Neural cell (in vitro differentiated cells): ENCODE results near the gene SLC22A3. TPM values are rescaled to one million over a fixed set of nuclear protein-coding genes. Genes with fewer than 3 reads are reported as not detected.

ENCODE experiments used
- H2AFZ ChIP-seq: fragments of 200-600, 300-800 bp; sonication (generic), shearing (Covaris generic); 2 replicates; pipeline ENCODE4 v1.6.0; 2014; ENCODE audit warnings: low read depth, mild to moderate bottlenecking, antibody characterized with exemption, low read length, moderate library complexity
- H3F3A ChIP-seq: fragments of 200-600 bp; shearing (Covaris generic); 2 replicates; pipeline ENCODE4 v1.6.1; 2016; ENCODE audit warnings: mild to moderate bottlenecking, moderate library complexity, mixed read lengths, antibody characterized with exemption, low read length; ENCODE audit not compliant: insufficient read depth, poor library complexity, severe bottlenecking
- H3K27ac ChIP-seq: fragments of 200-600, 300-800 bp; sonication (generic), shearing (Covaris generic); 2 replicates; pipeline ENCODE4 v1.5.1; 2014; ENCODE audit warnings: mild to moderate bottlenecking, low read length, moderate library complexity
- H3K27me3 ChIP-seq: fragments of 300-800, 200-600 bp; sonication (generic), shearing (Covaris generic); 2 replicates; pipeline ENCODE4 v1.6.0; 2014; ENCODE audit warnings: mild to moderate bottlenecking, low read depth, low read length, moderate library complexity; ENCODE audit not compliant: insufficient read depth
- H3K36me3 ChIP-seq: fragments of 300-800, 200-600 bp; sonication (generic), shearing (Covaris generic); 2 replicates; pipeline ENCODE4 v1.5.1; 2014; ENCODE audit warnings: mild to moderate bottlenecking, antibody characterized with exemption, low read length, moderate library complexity; ENCODE audit not compliant: insufficient read depth
- H3K4me2 ChIP-seq: fragments of 300-800, 200-600 bp; sonication (generic), shearing (Covaris generic); 2 replicates; pipeline ENCODE4 v1.6.0; 2014; ENCODE audit warnings: mild to moderate bottlenecking, low read length
- H3K4me3 ChIP-seq: fragments of 300-800, 200-600 bp; sonication (generic), shearing (Covaris generic); 2 replicates; pipeline ENCODE4 v1.5.1; 2014; ENCODE audit warnings: mild to moderate bottlenecking, low read length, moderate library complexity
- H3K79me2 ChIP-seq: fragments of 200-600 bp; shearing (Covaris generic); replicated peaks from 2 replicates; pipeline ENCODE4 v1.6.0; 2014; ENCODE audit warnings: mild to moderate bottlenecking, low read length, moderate library complexity; ENCODE audit not compliant: insufficient read depth
- H3K9ac ChIP-seq: fragments of 300-800, 200-600 bp; sonication (generic), shearing (Covaris generic); 2 replicates; pipeline ENCODE4 v1.6.1; 2016; ENCODE audit warnings: mild to moderate bottlenecking, low read length, mixed read lengths
- H3K9me2 ChIP-seq: fragments of 200-600 bp; shearing (Covaris generic); 2 replicates; pipeline ENCODE4 v1.6.1; 2016; ENCODE audit warnings: mild to moderate bottlenecking, low read length, mixed read lengths; ENCODE audit not compliant: insufficient read depth
- H3K9me3 ChIP-seq: fragments of 200-600, 300-800 bp; sonication (generic), shearing (Covaris generic); 2 replicates; pipeline ENCODE4 v1.6.1; 2016; ENCODE audit warnings: mild to moderate bottlenecking, mixed run types, low read length, moderate library complexity, mixed read lengths
- H4K20me1 ChIP-seq: fragments of 200-600 bp; shearing (Covaris generic); 2 replicates; pipeline ENCODE4 v1.6.1; 2016; ENCODE audit warnings: mild to moderate bottlenecking, mixed run types; ENCODE audit not compliant: insufficient read depth
- EP300 ChIP-seq: fragments of 450-650 bp; conservative IDR thresholded peaks from 2 replicates; pipeline ENCODE4 v1.6.1; 2014; ENCODE audit warnings: antibody characterized with exemption, mild to moderate bottlenecking, moderate library complexity; ENCODE audit not compliant: poor library complexity, severe bottlenecking
- EZH2 ChIP-seq: fragments of 200-600, 300-800 bp; shearing (Covaris generic), sonication (generic); IDR thresholded peaks from 2 replicates; pipeline ENCODE4 v1.6.1; 2014; ENCODE audit warnings: antibody characterized with exemption, low read length, borderline replicate concordance, mild to moderate bottlenecking; ENCODE audit not compliant: insufficient read depth, poor library complexity, severe bottlenecking
- MXI1 ChIP-seq: fragments of 450-650 bp; conservative IDR thresholded peaks from 2 replicates; pipeline ENCODE4 v1.6.1; 2014; ENCODE audit warnings: antibody characterized with exemption, mild to moderate bottlenecking; ENCODE audit not compliant: poor library complexity, severe bottlenecking
- POLR2AphosphoS5 ChIP-seq: IDR thresholded peaks from 2 replicates; pipeline ENCODE4 v1.6.1; 2012
- RAD21 ChIP-seq: fragments of 450-650 bp; conservative IDR thresholded peaks from 2 replicates; pipeline ENCODE4 v1.6.1; 2014; ENCODE audit warnings: antibody characterized with exemption, mild to moderate bottlenecking, moderate library complexity
- SMC3 ChIP-seq: fragments of 450-650 bp; conservative IDR thresholded peaks from 2 replicates; pipeline ENCODE4 v1.6.1; 2014; ENCODE audit warnings: antibody characterized with exemption, mild to moderate bottlenecking, moderate library complexity; ENCODE audit not compliant: poor library complexity
- TAF1 ChIP-seq: IDR thresholded peaks from 2 replicates; pipeline ENCODE4 v1.6.1; 2012; ENCODE audit warnings: low read depth
- polyA plus RNA-seq: library from polyadenylated mRNA; depleted of rRNA; stranded (reverse); fragments of >200 nt; gene quantifications from 2 replicates; pipeline ENCODE4 v1.2.3, GENCODE V29; 2014
- TF ChIP-seq, protein P1 (sequence below): IDR thresholded peaks from 2 replicates; pipeline ENCODE4 v1.6.1; 2012; ENCODE audit warnings: borderline replicate concordance
- TF ChIP-seq, protein P2 (sequence below): fragments of 450-650 bp; IDR thresholded peaks from 2 replicates; pipeline ENCODE4 v1.5.1; 2014; ENCODE audit warnings: antibody characterized with exemption, mild to moderate bottlenecking, moderate library complexity; ENCODE audit not compliant: poor library complexity, severe bottlenecking

SLC22A3 gene
- polyA plus RNA-seq, 1 donor from 2014 or later = not detected

DNA sequence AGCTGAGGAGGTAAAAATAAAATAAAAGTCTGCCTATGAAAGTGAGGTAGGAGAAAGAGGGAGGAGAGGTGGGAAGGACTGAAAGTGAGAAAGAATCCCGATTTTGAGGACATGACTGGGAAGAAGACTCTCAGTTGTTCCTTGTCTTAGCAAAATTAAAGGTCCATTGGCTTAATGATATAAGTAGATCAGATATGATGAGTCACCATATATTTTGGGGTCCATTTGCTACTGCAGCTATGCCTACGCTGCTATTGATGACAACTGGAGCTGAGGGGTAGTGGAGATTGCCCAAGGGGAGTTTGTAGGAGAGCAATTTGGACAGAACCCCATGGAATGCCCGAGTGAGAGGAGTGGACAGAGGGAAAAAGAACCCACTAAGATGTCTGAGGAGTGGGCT lies 15.1 kb upstream of the SLC22A3 start:
- Histone ChIP-seq H3K9ac (no peak overlapping the region), H3K4me3 (no peak overlapping the region), H3F3A (no peaks in the 10 kb centered on the region), H3K9me2 (no peaks in the 10 kb centered on the region), H2AFZ (no peak overlapping the region), H3K27ac (no peak overlapping the region), H3K79me2 (no peaks in the 10 kb centered on the region), H3K9me3 (no peaks in the 10 kb centered on the region), H3K27me3 (no peaks in the 10 kb centered on the region), H4K20me1 (no peaks in the 10 kb centered on the region), H3K36me3 (no peaks in the 10 kb centered on the region), H3K4me2 (no peak overlapping the region)
- TF ChIP-seq EP300 (no peak), MXI1 (no peak), TAF1 (no peak), SMC3 (no peak), POLR2AphosphoS5 (no peak), RAD21 (no peak), EZH2 (no peak)
- TF ChIP-seq, protein P1, sequence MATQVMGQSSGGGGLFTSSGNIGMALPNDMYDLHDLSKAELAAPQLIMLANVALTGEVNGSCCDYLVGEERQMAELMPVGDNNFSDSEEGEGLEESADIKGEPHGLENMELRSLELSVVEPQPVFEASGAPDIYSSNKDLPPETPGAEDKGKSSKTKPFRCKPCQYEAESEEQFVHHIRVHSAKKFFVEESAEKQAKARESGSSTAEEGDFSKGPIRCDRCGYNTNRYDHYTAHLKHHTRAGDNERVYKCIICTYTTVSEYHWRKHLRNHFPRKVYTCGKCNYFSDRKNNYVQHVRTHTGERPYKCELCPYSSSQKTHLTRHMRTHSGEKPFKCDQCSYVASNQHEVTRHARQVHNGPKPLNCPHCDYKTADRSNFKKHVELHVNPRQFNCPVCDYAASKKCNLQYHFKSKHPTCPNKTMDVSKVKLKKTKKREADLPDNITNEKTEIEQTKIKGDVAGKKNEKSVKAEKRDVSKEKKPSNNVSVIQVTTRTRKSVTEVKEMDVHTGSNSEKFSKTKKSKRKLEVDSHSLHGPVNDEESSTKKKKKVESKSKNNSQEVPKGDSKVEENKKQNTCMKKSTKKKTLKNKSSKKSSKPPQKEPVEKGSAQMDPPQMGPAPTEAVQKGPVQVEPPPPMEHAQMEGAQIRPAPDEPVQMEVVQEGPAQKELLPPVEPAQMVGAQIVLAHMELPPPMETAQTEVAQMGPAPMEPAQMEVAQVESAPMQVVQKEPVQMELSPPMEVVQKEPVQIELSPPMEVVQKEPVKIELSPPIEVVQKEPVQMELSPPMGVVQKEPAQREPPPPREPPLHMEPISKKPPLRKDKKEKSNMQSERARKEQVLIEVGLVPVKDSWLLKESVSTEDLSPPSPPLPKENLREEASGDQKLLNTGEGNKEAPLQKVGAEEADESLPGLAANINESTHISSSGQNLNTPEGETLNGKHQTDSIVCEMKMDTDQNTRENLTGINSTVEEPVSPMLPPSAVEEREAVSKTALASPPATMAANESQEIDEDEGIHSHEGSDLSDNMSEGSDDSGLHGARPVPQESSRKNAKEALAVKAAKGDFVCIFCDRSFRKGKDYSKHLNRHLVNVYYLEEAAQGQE = no peak
- TF ChIP-seq, protein P2, sequence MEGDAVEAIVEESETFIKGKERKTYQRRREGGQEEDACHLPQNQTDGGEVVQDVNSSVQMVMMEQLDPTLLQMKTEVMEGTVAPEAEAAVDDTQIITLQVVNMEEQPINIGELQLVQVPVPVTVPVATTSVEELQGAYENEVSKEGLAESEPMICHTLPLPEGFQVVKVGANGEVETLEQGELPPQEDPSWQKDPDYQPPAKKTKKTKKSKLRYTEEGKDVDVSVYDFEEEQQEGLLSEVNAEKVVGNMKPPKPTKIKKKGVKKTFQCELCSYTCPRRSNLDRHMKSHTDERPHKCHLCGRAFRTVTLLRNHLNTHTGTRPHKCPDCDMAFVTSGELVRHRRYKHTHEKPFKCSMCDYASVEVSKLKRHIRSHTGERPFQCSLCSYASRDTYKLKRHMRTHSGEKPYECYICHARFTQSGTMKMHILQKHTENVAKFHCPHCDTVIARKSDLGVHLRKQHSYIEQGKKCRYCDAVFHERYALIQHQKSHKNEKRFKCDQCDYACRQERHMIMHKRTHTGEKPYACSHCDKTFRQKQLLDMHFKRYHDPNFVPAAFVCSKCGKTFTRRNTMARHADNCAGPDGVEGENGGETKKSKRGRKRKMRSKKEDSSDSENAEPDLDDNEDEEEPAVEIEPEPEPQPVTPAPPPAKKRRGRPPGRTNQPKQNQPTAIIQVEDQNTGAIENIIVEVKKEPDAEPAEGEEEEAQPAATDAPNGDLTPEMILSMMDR = no peak

DNA sequence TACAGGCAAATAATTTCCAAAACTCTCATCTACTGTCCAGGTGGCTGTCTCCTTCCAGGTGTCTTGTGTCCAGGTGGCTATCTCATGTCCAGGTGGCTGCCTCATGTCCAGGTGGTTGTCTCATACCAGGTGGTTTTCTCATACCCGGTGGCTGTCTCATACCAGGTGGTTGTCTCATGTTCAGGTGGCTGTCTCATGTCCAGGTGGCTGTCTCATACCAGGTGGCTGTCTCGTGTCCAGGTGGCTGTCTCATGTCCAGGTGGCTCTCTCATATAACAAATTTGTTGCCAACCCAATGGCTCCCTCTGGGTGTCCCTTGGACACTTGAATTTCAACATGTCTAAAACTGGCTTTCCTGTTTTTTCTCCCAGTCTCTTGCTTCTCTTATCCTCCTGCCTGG lies 14.3 kb upstream of the SLC22A3 start:
- H3K4me3 ChIP-seq = no peak overlapping the region
- no peaks in the 10 kb centered on the region for H3K36me3 ChIP-seq
- H2AFZ ChIP-seq = no peak overlapping the region
- no peaks in the 10 kb centered on the region for H3K9me3 ChIP-seq
- H4K20me1 ChIP-seq = no peaks in the 10 kb centered on the region
- H3K9me2 ChIP-seq = no peaks in the 10 kb centered on the region
- no peaks in the 10 kb centered on the region for H3F3A ChIP-seq
- H3K9ac ChIP-seq = no peak overlapping the region
- TF ChIP-seq POLR2AphosphoS5 (no peak), RAD21 (no peak), EP300 (no peak), EZH2 (no peak), SMC3 (no peak), MXI1 (no peak), TAF1 (no peak)
- TF ChIP-seq, protein P2 = no peak
- TF ChIP-seq, protein P1 = no peak
- H3K79me2 ChIP-seq = no peaks in the 10 kb centered on the region
- no peak overlapping the region for H3K27ac ChIP-seq
- H3K27me3 ChIP-seq = no peaks in the 10 kb centered on the region
- no peak overlapping the region for H3K4me2 ChIP-seq
